Measurements from ENCODE around the gene ABCB8.
"Not testable (repeated sequence)": the region's sequence is repeated elsewhere in the genome, so short reads cannot be mapped to it uniquely, and the experiment has no call there.

ABCB8 gene

GRCh38 chr7:151015967-151016366 is 12.3 kb upstream of the ABCB8 start:
- no peak for DNase-seq

- DNase-seq, result no peak
Measured at GRCh38 chr7:151016505-151016904, 11.7 kb upstream of the ABCB8 start.

GRCh38 chr7:151016942-151017341 is 11.3 kb upstream of the ABCB8 start:
- no peak for DNase-seq

- DNase-seq, result peak; percentile 30
Measured at GRCh38 chr7:151017370-151017952, 10.8 kb upstream of the ABCB8 start.

GRCh38 chr7:151017953-151018420 is 10.3 kb upstream of the ABCB8 start:
- peak; percentile 87 for DNase-seq

GRCh38 chr7:151018421-151019129 is 9.7 kb upstream of the ABCB8 start:
- peak; percentile 49 for DNase-seq

- DNase-seq, result no peak
Measured at GRCh38 chr7:151019130-151019447, 9.2 kb upstream of the ABCB8 start.

- no peak for DNase-seq
Measured at GRCh38 chr7:151020231-151020630, 8.0 kb upstream of the ABCB8 start.

- DNase-seq, result no peak
Measured at GRCh38 chr7:151023232-151023631, 5.0 kb upstream of the ABCB8 start.

GRCh38 chr7:151024435-151025056 is 3.7 kb upstream of the ABCB8 start, which contains the start of gene ATG9B:
Gene ATG9B, minus strand, starts transcription at chr7:151024494. Its CDS starts 71 bp downstream, at chr7:151024423.
- no peak for DNase-seq

GRCh38 chr7:151025924-151026671 is 2.2 kb upstream of the ABCB8 start:
- DNase-seq, result no peak

- not testable (repeated sequence) for DNase-seq
Measured at GRCh38 chr7:151026771-151027727, 1.2 kb upstream of the ABCB8 start.

GRCh38 chr7:151027728-151028130 is 521 bp upstream of the ABCB8 start:
- not testable (repeated sequence) for DNase-seq

GRCh38 chr7:151028948-151029501 is 775 bp downstream of the ABCB8 start:
- DNase-seq, result no peak

- no peak for DNase-seq
Measured at GRCh38 chr7:151031011-151031410, 2.8 kb downstream of the ABCB8 start.

GRCh38 chr7:151032936-151033863 is 5.0 kb downstream of the ABCB8 start:
- no peak for DNase-seq

GRCh38 chr7:151033864-151034249 is 5.6 kb downstream of the ABCB8 start:
- no peak for DNase-seq

- no peak for DNase-seq
Measured at GRCh38 chr7:151034312-151035025, 6.2 kb downstream of the ABCB8 start.

GRCh38 chr7:151035026-151035717 is 6.9 kb downstream of the ABCB8 start:
- no peak for DNase-seq

All from CD4-positive, alpha-beta T cell treated with Interleukin-6 for 4 hours (primary cell).